ENCODE data around the gene ECSIT. TPM values are rescaled to one million over a fixed set of nuclear protein-coding genes. Genes with fewer than 3 reads are reported as not detected.
A peak's percentile ranks its signal among the peaks of the same experiment; 100 is the strongest.
"Not testable (repeated sequence)": the region's sequence is repeated elsewhere in the genome, so short reads cannot be mapped to it uniquely, and the experiment has no call there.

Gene ECSIT
- total and polyA plus RNA-seq, 3 donors from 2014 or later = 28.9 to 58.7 (median 45.4) TPM

DNA sequence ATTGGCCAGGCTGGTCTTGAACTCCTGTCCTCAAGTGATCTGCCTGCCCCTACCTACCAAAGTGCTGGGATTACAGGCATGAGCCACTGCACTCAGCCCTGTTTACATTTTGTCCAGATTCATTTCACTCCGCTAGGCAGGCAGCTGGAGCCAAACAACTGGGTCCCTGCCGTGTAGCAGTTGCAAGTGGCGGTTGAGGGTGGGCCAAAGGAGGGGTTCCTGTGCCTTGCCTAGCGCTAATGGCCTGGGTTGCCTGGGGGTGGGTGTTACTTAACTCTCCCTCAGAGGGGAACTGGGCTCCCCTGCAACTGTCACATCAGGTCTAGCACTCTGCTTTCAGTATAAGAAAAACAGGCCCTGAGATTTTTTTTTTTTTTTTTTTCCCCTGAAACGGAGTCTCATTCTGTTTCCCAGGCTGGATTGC, 41.1 kb upstream of the ECSIT start:
- TF ChIP-seq POLR2A (IDR thresholded peaks at IDR 0.05) = no peak
- TF ChIP-seq, protein P1, sequence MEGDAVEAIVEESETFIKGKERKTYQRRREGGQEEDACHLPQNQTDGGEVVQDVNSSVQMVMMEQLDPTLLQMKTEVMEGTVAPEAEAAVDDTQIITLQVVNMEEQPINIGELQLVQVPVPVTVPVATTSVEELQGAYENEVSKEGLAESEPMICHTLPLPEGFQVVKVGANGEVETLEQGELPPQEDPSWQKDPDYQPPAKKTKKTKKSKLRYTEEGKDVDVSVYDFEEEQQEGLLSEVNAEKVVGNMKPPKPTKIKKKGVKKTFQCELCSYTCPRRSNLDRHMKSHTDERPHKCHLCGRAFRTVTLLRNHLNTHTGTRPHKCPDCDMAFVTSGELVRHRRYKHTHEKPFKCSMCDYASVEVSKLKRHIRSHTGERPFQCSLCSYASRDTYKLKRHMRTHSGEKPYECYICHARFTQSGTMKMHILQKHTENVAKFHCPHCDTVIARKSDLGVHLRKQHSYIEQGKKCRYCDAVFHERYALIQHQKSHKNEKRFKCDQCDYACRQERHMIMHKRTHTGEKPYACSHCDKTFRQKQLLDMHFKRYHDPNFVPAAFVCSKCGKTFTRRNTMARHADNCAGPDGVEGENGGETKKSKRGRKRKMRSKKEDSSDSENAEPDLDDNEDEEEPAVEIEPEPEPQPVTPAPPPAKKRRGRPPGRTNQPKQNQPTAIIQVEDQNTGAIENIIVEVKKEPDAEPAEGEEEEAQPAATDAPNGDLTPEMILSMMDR (IDR thresholded peaks at IDR 0.05) = no peak
- intact Hi-C loops (cut with DNase I; ENCODE audit: low total_unique reads) = no loop called here
- Histone ChIP-seq H3K27ac (no peak overlapping the region), H3K4me3 (no peak overlapping the region), H3K27me3 (no peaks in the 10 kb centered on the region), H3K9me3 (no peaks in the 10 kb centered on the region), H3K36me3 (ENCODE audit: low read depth, missing control alignments) (no peaks in the 10 kb centered on the region), H3K4me1 (no peaks in the 10 kb centered on the region)
- 80 to 82% methylated on average over 5 of the region's 5 CpGs for WGBS, 2 donors
- DNase-seq = no peak

DNA sequence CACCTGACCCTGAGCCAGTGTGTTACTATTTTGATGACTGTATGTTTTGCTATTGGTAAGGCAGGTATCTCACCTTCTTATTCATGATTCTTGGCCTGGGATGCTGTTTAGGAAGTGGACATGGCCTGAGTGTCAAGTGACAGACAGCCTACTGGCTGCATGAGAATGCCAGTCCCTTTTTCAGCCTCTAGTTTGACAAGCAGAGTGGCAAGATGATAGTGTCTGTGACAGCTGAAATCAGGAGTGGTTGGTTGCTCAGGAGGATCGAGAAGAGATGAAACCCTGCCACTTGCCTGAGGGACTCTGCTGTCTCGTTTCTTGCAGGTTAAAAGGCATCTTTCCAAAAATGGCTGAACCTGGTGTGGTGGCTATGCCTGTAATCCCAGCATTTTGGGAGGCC, 37.2 kb upstream of the ECSIT start:
- no peaks in the 10 kb centered on the region for H3K9me3 ChIP-seq
- intact Hi-C loops (cut with DNase I; ENCODE audit: low total_unique reads) = no loop called here
- 87 to 93% methylated on average over 2 of the region's 2 CpGs for WGBS, 2 donors

DNA sequence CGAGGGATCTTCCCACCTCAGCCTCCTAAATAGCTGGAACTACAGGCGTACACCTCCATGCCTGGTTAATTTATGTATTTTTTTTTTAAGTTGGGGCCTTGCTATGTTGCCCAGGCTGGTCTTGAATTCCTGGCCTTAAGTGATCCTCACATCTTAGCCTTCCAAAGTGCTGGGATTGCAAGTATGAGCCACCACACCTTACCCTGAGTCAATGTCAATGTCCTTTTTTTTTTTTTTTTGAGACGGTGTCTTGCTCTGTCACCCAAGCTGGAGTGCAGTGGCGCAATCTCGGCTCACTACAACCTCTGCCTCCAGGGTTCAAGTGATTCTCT, 36.7 kb upstream of the ECSIT start:
- H3K36me3 ChIP-seq (ENCODE audit: low read depth, missing control alignments); H3K27me3 ChIP-seq; H3K9me3 ChIP-seq; H3K4me3 ChIP-seq; H3K27ac ChIP-seq; intact Hi-C loops (cut with DNase I; ENCODE audit: low total_unique reads); DNase-seq; H3K4me1 ChIP-seq: not testable (repeated sequence)
- WGBS, 2 donors = 80 to 89% methylated on average over 5 of the region's 5 CpGs

More for the DNA sequence above, 37.2 kb upstream of the ECSIT start:
- Histone ChIP-seq H3K36me3 (ENCODE audit: low read depth, missing control alignments) (no peaks in the 10 kb centered on the region), H3K27me3 (no peaks in the 10 kb centered on the region), H3K4me1 (no peaks in the 10 kb centered on the region), H3K4me3 (no peak overlapping the region), H3K27ac (no peak overlapping the region)
- TF ChIP-seq, protein P1 (IDR thresholded peaks at IDR 0.05) = no peak
- TF ChIP-seq POLR2A (IDR thresholded peaks at IDR 0.05) = no peak
- DNase-seq = no peak

DNA sequence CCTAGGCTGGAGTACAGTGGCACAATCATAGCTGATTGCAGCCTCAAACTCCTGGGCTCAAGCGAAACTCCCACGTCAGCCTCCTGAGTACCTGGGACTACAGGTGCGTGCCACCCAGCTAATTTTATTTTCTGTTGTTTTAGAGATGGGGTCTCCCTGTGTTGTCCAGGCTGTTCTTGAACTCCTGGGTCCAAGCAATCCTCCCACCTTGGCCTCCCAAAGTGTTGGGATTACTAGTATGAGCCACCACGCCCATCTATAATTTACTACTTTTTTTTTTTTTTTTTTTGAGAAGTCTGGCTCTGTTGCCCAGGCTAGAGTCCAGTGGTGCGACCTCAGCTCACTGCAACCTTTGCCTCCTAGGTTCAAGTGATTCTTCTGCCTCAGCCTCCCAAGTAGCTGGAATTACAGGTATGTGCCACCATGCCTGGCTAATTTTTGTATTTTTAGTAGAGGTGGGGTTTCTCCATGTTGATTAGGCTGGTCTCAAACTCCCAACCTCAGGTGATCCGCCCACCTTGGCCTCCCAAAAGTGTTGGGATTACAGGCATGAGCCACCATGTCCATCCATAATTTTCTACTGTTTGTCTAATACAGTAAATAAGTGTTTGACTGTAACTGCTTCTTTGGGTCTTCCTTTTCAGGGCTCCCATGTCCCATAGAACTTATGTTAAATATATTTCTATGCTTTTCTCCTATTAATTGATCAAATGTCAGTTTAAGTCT, 35.3 kb upstream of the ECSIT start:
- WGBS, 2 donors = 89 to 97% methylated on average over 6 of the region's 6 CpGs
- H3K27me3 ChIP-seq; H3K4me1 ChIP-seq; H3K36me3 ChIP-seq (ENCODE audit: low read depth, missing control alignments); H3K27ac ChIP-seq; DNase-seq; H3K4me3 ChIP-seq; H3K9me3 ChIP-seq; intact Hi-C loops (cut with DNase I; ENCODE audit: low total_unique reads): not testable (repeated sequence)

DNA sequence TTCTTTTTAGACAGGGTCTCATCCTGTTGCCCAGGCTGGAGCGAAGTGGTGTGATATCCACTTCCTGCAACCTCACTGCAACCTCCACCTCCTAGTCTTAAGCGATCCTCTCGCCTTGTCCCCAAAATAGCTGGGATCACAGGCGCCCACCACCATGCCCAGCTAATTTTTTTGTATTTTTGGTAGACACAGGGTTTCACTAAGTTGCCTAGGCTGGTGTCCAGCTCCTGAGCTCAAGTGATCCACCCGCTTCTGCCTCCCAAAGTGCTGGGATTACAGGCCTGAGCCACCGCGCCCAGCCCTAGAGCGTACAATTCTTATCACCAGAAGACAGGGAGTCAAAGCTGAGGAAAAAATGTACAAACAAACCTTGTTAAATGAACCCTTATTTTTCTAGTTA, 34.6 kb upstream of the ECSIT start:
- 85% methylated on average over 8 of the region's 8 CpGs for WGBS, 2 donors
- Histone ChIP-seq H3K9me3 (no peaks in the 10 kb centered on the region), H3K4me3 (no peak overlapping the region), H3K36me3 (ENCODE audit: low read depth, missing control alignments) (no peaks in the 10 kb centered on the region), H3K27ac (no peak overlapping the region), H3K27me3 (no peaks in the 10 kb centered on the region), H3K4me1 (peaks cover 7% of the 10 kb centered on the region)
- intact Hi-C loops (cut with DNase I; ENCODE audit: low total_unique reads) = no loop called here
- TF ChIP-seq, protein P1 (IDR thresholded peaks at IDR 0.05) = no peak
- TF ChIP-seq POLR2A (IDR thresholded peaks at IDR 0.05) = no peak
- no peak for DNase-seq

DNA sequence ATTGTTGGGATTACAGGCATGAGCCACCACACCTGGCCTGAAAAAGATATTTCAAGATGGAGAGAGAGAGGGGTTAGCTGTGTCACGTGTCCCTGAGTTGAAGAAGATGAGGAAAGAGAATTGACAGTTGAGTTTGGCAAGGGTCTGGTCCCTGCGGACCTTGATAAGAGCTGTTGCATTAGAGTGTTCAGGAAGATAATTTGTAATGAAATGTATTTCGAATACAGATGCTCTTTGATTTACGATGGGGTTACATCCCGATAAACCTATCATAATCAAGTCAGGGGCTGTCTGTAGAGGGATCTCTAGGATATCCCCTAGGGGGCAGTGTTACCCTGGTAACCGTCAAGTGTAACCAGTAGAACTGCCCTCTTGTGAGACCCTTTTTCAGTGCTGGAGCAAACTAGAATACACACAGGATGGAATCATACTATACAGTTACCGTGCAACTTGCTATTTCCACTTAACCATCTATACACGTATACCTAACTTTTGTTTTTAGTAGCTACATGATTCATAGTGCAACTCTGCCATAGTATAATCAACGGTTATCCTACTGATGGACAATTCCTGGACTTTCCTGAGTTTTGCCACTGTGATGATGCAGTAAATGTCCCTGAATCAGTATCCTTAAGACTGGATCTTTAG, 31.6 kb upstream of the ECSIT start:
- 17 to 18% methylated on average over 9 of the region's 9 CpGs for WGBS, 2 donors

More for the DNA sequence above, 31.6 kb upstream of the ECSIT start:
- intact Hi-C loops (cut with DNase I; ENCODE audit: low total_unique reads) = no loop called here
- H3K27ac ChIP-seq = no peak overlapping the region
- H3K4me3 ChIP-seq = no peak overlapping the region
- peak; percentile 56 for DNase-seq
- TF ChIP-seq POLR2A (IDR thresholded peaks at IDR 0.05) = no peak
- TF ChIP-seq, protein P1 (IDR thresholded peaks at IDR 0.05) = peak; percentile 28 to 54 (median 45)
- peaks cover 18% of the 10 kb centered on the region for H3K4me1 ChIP-seq
- no peaks in the 10 kb centered on the region for H3K9me3 ChIP-seq
- no peaks in the 10 kb centered on the region for H3K36me3 ChIP-seq (ENCODE audit: low read depth, missing control alignments)
- no peaks in the 10 kb centered on the region for H3K27me3 ChIP-seq
